K562 (cell line): ENCODE measurements around the gene DTYMK. TPM values are rescaled to one million over a fixed set of nuclear protein-coding genes. Genes with fewer than 3 reads are reported as not detected.

Experiments used
- ASH1L ChIP-seq: fragments of 450-650 bp; IDR thresholded peaks from 2 replicates; pipeline ENCODE4 v1.6.1; 2018; ENCODE audit warnings: borderline replicate concordance, mild to moderate bottlenecking, low read depth; ENCODE audit not compliant: partially characterized antibody
- BRF2 ChIP-seq: IDR thresholded peaks from 3 replicates; pipeline ENCODE4 v1.6.1; 2011; ENCODE audit warnings: borderline replicate concordance, mild to moderate bottlenecking; ENCODE audit not compliant: insufficient read length, insufficient read depth
- E2F6 ChIP-seq, 2 experiments: IDR thresholded peaks; 2 replicates each; pipeline ENCODE4 v1.6.1; 2011; ENCODE audit warnings: borderline replicate concordance in 1 of 2, control low read depth in 1 of 2, low read depth in 1 of 2, low read length in 1 of 2, mild to moderate bottlenecking in 1 of 2, mixed read lengths in 1 of 2, moderate library complexity in 1 of 2; ENCODE audit not compliant: insufficient read depth in 1 of 2, insufficient read length in 1 of 2, poor library complexity in 1 of 2, severe bottlenecking in 1 of 2; ENCODE audit errors: extremely low read depth in 1 of 2
- ETV6 ChIP-seq, 3 experiments: fragments of 150-350 bp in 1 of 3; sonication (generic) in 1 of 3; formaldehyde crosslinking in 1 of 3; IDR thresholded peaks; 2 replicates each; pipeline versions ENCODE4 v1.6.1 to v1.8.0; 2014 to 2022; ENCODE audit warnings: borderline replicate concordance in 2 of 3, low read depth in 2 of 3, antibody characterized with exemption in 1 of 3, low read length in 1 of 3, mild to moderate bottlenecking in 1 of 3, missing genetic modification reagents in 1 of 3
- HNRNPLL ChIP-seq: fragments of 200-400 bp; formaldehyde crosslinking; IDR thresholded peaks from 2 replicates; pipeline ENCODE4 v1.6.1; 2017; ENCODE audit warnings: low read length, low read depth, mild to moderate bottlenecking; ENCODE audit not compliant: poor library complexity, severe bottlenecking
- KAT2B ChIP-seq: IDR thresholded peaks from one replicate; pipeline ENCODE4 v1.6.1; 2012; ENCODE audit warnings: low read depth, mild to moderate bottlenecking, control low read depth, inconsistent platforms, low read length, moderate library complexity
- NELFE ChIP-seq: IDR thresholded peaks from 2 replicates; pipeline ENCODE4 v1.6.1; 2011; ENCODE audit warnings: mild to moderate bottlenecking; ENCODE audit not compliant: insufficient read depth, insufficient read length
- NEUROD1 ChIP-seq: fragments of 150-350 bp; IDR thresholded peaks from 2 replicates; pipeline ENCODE4 v1.6.1; 2014; ENCODE audit warnings: borderline replicate concordance, low read length, low read depth; ENCODE audit not compliant: partially characterized antibody
- RFX7 ChIP-seq: fragments of 250-450 bp; sonication (Bioruptor Pico); IDR thresholded peaks from 2 replicates; pipeline ENCODE4 v1.5.1; 2021; ENCODE audit warnings: mild to moderate bottlenecking
- SRF ChIP-seq, 2 experiments: fragments of 250-450, 450-650 bp in 1 of 2; sonication (Bioruptor Pico) in 1 of 2; sonication (generic) in 1 of 2; formaldehyde crosslinking; IDR thresholded peaks; 2 replicates each; pipeline versions ENCODE4 v1.5.0 to v1.5.1; 2020 to 2022; ENCODE audit warnings: mild to moderate bottlenecking in 1 of 2, missing genetic modification reagents in 1 of 2
- SRSF9 ChIP-seq: fragments of 200-400 bp; formaldehyde crosslinking; IDR thresholded peaks from 2 replicates; pipeline ENCODE4 v1.6.1; 2017; ENCODE audit warnings: low read depth, low read length, borderline replicate concordance
- STAT5A ChIP-seq: IDR thresholded peaks from 2 replicates; pipeline ENCODE4 v1.6.1; 2012; ENCODE audit warnings: low read length, inconsistent platforms, borderline replicate concordance
- TFE3 ChIP-seq: fragments of 450-650 bp; formaldehyde crosslinking; IDR thresholded peaks from 2 replicates; pipeline ENCODE4 v1.4.0; 2020; ENCODE audit warnings: mild to moderate bottlenecking, mixed read lengths
- THAP12 ChIP-seq: fragments of 250-450 bp; sonication (Bioruptor Pico); IDR thresholded peaks from 2 replicates; pipeline ENCODE4 v1.9.0; 2021; ENCODE audit warnings: mild to moderate bottlenecking, inconsistent platforms
- ZC3H11A ChIP-seq: IDR thresholded peaks from 2 replicates; pipeline ENCODE4 v1.6.1; 2012; ENCODE audit warnings: low read depth, low read length, improper control_type of control experiment
- ZNF121 ChIP-seq: sonication (generic); formaldehyde crosslinking; conservative IDR thresholded peaks from 2 replicates; pipeline ENCODE4 v1.8.0; 2022; ENCODE audit warnings: missing genetic modification reagents
- ZNF507 ChIP-seq: conservative IDR thresholded peaks from 2 replicates; pipeline ENCODE4 v1.6.1; 2017; ENCODE audit warnings: missing genetic modification characterization, missing compliant biosample characterization
- ZNF586 ChIP-seq: fragments of 450-650 bp; formaldehyde crosslinking; conservative IDR thresholded peaks from 2 replicates; pipeline ENCODE4 v1.4.0; 2020; ENCODE audit warnings: mild to moderate bottlenecking, moderate library complexity
- ZNF644 ChIP-seq: fragments of 200-800 bp; sonication (Bioruptor generic); IDR thresholded peaks from 2 replicates; pipeline ENCODE4 v1.6.1; 2016; ENCODE audit warnings: low read depth, missing genetic modification characterization, missing compliant biosample characterization
- polyA plus RNA-seq, 8 experiments: library from polyadenylated mRNA; depleted of rRNA in 4 of 8; stranded (reverse) in 5 of 8; unstranded in 3 of 8; fragments of >200 nt; fragmentation: Nextera tagmentation in 2 of 8; fragmentation: Illumina TruSeq in 1 of 8; extraction: Ambion mirVana in 2 of 8; extraction: Trizol in 1 of 8; gene quantifications; 2 replicates each; pipeline versions ENCODE4 v1.2.1 to v1.2.3, GENCODE V29; 2011 to 2014; ENCODE audit warnings: inconsistent platforms in 1 of 8, missing spikeins in 1 of 8
- total RNA-seq, 7 experiments: library from RNA; depleted of rRNA in 6 of 7; stranded (reverse); fragments of >200 nt in 6 of 7; fragmentation: Illumina TruSeq in 2 of 7; extraction: Trizol in 2 of 7; gene quantifications; 2 replicates each; pipeline versions ENCODE4 v1.2.1 to v1.2.3, GENCODE V29; 2011 to 2021; ENCODE audit warnings: low replicate concordance in 1 of 7

The DTYMK gene
- total and polyA plus RNA-seq, 9 of the 15 experiments (the other 6 are each of a cell fraction or from before 2014, with no cell fraction given), result 8.2 to 85.0 (median 47.9) TPM

DNA sequence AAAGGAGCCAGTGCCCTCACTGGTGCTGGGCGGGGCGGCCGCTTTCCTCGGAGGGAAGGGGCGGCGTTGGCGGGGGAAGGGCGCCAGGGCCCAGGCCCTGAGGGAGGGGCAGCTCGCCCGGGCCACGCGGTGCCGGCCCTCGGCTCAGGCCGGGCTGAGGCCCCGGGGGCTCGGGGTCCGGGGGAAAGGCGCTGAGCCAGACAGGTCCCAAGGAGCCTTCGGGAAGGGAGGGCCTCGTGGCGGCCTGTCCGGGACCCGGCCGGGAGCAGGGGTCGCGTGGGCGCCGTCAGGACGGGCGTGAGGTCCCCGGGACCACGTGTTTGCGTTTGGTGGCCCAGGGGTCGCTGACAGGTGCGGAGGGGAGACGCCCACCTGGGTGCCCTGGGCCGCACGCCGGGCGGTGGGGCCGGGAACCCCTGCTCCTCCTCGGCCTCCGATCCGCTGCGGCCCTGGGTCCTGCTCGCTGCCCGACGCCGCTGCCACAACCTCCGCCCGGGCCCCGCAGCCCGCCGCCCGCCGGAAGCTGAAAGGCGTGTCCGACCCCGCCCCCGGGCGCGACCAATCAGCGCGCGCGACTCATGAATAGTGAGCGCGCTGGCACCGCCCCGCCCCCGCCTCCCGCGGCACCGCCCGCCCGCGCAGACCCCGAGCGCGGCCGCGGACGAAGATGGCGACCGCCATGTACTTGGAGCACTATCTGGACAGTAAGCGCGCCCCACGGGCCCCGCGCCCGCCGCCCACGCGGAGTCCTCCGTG is 15.0 kb upstream of the DTYMK start, which contains the start of gene ING5 (continued):
- TF ChIP-seq RFX7 (no peak), ASH1L (no peak), NEUROD1 (no peak), ZNF121 (CRISPR knock-in tag) (no peak), NELFE (no peak), KAT2B (no peak), ZNF507 (tag) (no peak), BRF2 (no peak), HNRNPLL (no peak), ETV6 (IDR thresholded peaks at IDR 0.05; ENCODE audit: borderline replicate concordance in 1 of 2, low read depth in 2 of 2, low read length in 1 of 2) (no peak), ETV6 (CRISPR knock-in tag; IDR thresholded peaks at IDR 0.05; ENCODE audit: borderline replicate concordance) (no peak), SRSF9 (no peak), ZNF586 (CRISPR knock-in tag) (no peak), ZNF644 (tag) (no peak), TFE3 (no peak), THAP12 (peak; percentile 62; the same call in 1 of the 2 replicates), ZC3H11A (no peak), SRF (CRISPR knock-in tag; IDR thresholded peaks at IDR 0.05) (no peak), STAT5A (no peak), E2F6 (IDR thresholded peaks at IDR 0.05; ENCODE audit: borderline replicate concordance in 1 of 2, extremely low read depth in 1 of 2, insufficient read depth in 1 of 2, insufficient read length in 1 of 2, low read depth in 1 of 2, low read length in 1 of 2, poor library complexity in 1 of 2, severe bottlenecking in 1 of 2) (peak; percentile 46 to 70)
